ENCODE results near the gene UMODL1.

DNA sequence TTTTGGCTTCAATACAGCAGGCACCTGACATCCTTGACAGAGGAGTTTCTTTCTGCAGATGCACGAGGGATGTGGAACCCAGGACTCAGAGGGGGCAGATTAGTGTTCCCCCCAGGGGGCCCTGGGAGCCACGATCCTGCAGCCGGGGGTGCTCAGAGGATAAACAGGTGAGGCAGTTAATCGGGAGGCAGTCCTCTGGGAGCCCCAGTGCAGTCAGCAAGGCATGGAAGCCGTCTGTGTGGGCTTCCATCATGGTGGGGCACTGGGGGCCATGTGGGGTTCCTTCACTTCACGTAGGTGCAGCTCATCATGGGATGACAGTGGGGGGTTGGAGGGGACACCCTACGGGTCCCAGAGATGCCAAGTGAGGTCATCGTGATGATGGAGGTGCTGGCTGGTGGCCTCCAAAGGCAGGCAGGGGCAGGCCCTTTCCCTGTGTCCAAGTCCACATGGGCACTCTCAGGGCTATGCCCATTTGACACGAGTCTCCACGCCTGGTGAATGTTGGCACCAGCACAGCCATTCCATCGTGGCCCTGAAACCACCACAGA, 88.5 kb downstream of the UMODL1 start:
- TF ChIP-seq POLR2A (IDR thresholded peaks at IDR 0.05): no peak
- TF ChIP-seq, protein P1, sequence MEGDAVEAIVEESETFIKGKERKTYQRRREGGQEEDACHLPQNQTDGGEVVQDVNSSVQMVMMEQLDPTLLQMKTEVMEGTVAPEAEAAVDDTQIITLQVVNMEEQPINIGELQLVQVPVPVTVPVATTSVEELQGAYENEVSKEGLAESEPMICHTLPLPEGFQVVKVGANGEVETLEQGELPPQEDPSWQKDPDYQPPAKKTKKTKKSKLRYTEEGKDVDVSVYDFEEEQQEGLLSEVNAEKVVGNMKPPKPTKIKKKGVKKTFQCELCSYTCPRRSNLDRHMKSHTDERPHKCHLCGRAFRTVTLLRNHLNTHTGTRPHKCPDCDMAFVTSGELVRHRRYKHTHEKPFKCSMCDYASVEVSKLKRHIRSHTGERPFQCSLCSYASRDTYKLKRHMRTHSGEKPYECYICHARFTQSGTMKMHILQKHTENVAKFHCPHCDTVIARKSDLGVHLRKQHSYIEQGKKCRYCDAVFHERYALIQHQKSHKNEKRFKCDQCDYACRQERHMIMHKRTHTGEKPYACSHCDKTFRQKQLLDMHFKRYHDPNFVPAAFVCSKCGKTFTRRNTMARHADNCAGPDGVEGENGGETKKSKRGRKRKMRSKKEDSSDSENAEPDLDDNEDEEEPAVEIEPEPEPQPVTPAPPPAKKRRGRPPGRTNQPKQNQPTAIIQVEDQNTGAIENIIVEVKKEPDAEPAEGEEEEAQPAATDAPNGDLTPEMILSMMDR (IDR thresholded peaks at IDR 0.05): no peak
- TF ChIP-seq EP300 (IDR thresholded peaks at IDR 0.05): no peak

Data from ovary (tissue), 3 donors.